Measurements from ENCODE around the gene CD244. TPM values are rescaled to one million over a fixed set of nuclear protein-coding genes. Genes with fewer than 3 reads are reported as not detected.
"Not testable (repeated sequence)": the region's sequence is repeated elsewhere in the genome, so short reads cannot be mapped to it uniquely, and the experiment has no call there.

The CD244 gene
- total RNA-seq, 2 experiments from 2014 or later = not detected

- POLR2A ChIA-PET = no interaction called here
- TF ChIP-seq CTCF (conservative IDR thresholded peaks at IDR 0.05; ENCODE audit: low read length) (no peak), EZH2phosphoT487 (IDR thresholded peaks at IDR 0.05; ENCODE audit: borderline replicate concordance, low read depth, low read length) (no peak)
Measured at GRCh38 chr1:160876311-160876710, 13.6 kb upstream of the CD244 start.

DNA sequence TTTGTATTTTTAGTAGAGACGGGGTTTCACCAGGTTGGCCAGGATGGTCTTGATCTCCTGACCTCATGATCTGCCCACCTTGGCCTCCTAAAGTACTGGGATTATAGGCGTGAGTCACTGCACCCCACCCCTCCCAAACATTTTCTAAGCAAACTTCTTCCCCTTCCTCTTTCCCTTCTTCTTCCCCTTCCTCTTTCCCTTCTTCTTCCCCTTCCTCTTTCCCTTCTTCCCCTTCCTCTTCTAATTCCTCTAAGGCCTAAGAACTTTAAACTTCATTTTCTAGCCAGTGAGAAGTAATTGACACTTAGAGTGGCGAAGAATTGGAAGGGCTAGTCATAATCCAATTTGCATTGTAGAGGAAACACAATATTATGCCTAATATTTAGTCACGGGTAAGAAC lies 12.9 kb upstream of the CD244 start:
- H2AFZ ChIP-seq (ENCODE audit: low read length); H3K79me2 ChIP-seq (ENCODE audit: insufficient read depth, low read depth, low read length); H3K27ac ChIP-seq (ENCODE audit: low read depth, low read length, poor library complexity, severe bottlenecking); POLR2A ChIA-PET; H3K4me2 ChIP-seq (ENCODE audit: low read length); intact Hi-C loops (cut with micrococcal nuclease; ENCODE audit: unreplicated experiment); BruUV-seq (replicated peaks); H4K20me1 ChIP-seq (ENCODE audit: insufficient read depth, low read length); H3K36me3 ChIP-seq (ENCODE audit: insufficient read depth, low read length); H3K4me1 ChIP-seq (ENCODE audit: insufficient read depth, low read length, poor library complexity, severe bottlenecking); H3K9me3 ChIP-seq (ENCODE audit: low read length); CTCF ChIA-PET (ENCODE audit: unreplicated experiment); H3K4me3 ChIP-seq (ENCODE audit: low read depth, low read length, poor library complexity, severe bottlenecking); H3K9me2 ChIP-seq (ENCODE audit: insufficient read depth, low read length); DNase-seq (ENCODE audit: low spot score): not testable (repeated sequence)

More at GRCh38 chr1:160876311-160876710, 13.6 kb upstream of the CD244 start:
- DNase-seq (ENCODE audit: low spot score) = no peak
- CTCF ChIA-PET (ENCODE audit: unreplicated experiment) = no interaction called here
- Histone ChIP-seq H3K36me3 (ENCODE audit: insufficient read depth, low read length) (no peaks in the 10 kb centered on the region), H3K4me1 (ENCODE audit: insufficient read depth, low read length, poor library complexity, severe bottlenecking) (no peaks in the 10 kb centered on the region), H3K9me3 (ENCODE audit: low read length) (no peaks in the 10 kb centered on the region), H3K4me2 (ENCODE audit: low read length) (no peak overlapping the region), H2AFZ (ENCODE audit: low read length) (no peak overlapping the region), H3K27ac (ENCODE audit: low read depth, low read length, poor library complexity, severe bottlenecking) (no peak overlapping the region), H4K20me1 (ENCODE audit: insufficient read depth, low read length) (no peaks in the 10 kb centered on the region), H3K9me2 (ENCODE audit: insufficient read depth, low read length) (no peaks in the 10 kb centered on the region), H3K79me2 (ENCODE audit: insufficient read depth, low read depth, low read length) (no peaks in the 10 kb centered on the region), H3K4me3 (ENCODE audit: low read depth, low read length, poor library complexity, severe bottlenecking) (no peak overlapping the region)
- no TSS peak for BruUV-seq (replicated peaks)
- intact Hi-C loops (cut with micrococcal nuclease; ENCODE audit: unreplicated experiment) = no loop called here

GRCh38 chr1:160874935-160875334 lies 12.2 kb upstream of the CD244 start:
- H3K9me3 ChIP-seq (ENCODE audit: low read length) = no peaks in the 10 kb centered on the region
- no TSS peak for BruUV-seq (replicated peaks)
- DNase-seq (ENCODE audit: low spot score) = no peak
- no peaks in the 10 kb centered on the region for H3K36me3 ChIP-seq (ENCODE audit: insufficient read depth, low read length)
- H3K4me3 ChIP-seq (ENCODE audit: low read depth, low read length, poor library complexity, severe bottlenecking) = no peak overlapping the region
- no peaks in the 10 kb centered on the region for H3K79me2 ChIP-seq (ENCODE audit: insufficient read depth, low read depth, low read length)
- H3K4me1 ChIP-seq (ENCODE audit: insufficient read depth, low read length, poor library complexity, severe bottlenecking) = no peaks in the 10 kb centered on the region
- no peaks in the 10 kb centered on the region for H4K20me1 ChIP-seq (ENCODE audit: insufficient read depth, low read length)
- no peak overlapping the region for H2AFZ ChIP-seq (ENCODE audit: low read length)
- ChIA-PET POLR2A (no interaction called here), CTCF (ENCODE audit: unreplicated experiment) (no interaction called here)
- H3K27ac ChIP-seq (ENCODE audit: low read depth, low read length, poor library complexity, severe bottlenecking) = no peak overlapping the region
- intact Hi-C loops (cut with micrococcal nuclease; ENCODE audit: unreplicated experiment) = no loop called here
- TF ChIP-seq EZH2phosphoT487 (IDR thresholded peaks at IDR 0.05; ENCODE audit: borderline replicate concordance, low read depth, low read length) = no peak
- no peak for TF ChIP-seq CTCF (conservative IDR thresholded peaks at IDR 0.05; ENCODE audit: low read length)
- H3K4me2 ChIP-seq (ENCODE audit: low read length) = no peak overlapping the region
- H3K9me2 ChIP-seq (ENCODE audit: insufficient read depth, low read length) = no peaks in the 10 kb centered on the region
